LHCN-M2 (cell line): ENCODE data around the gene CASKIN2. TPM values are rescaled to one million over a fixed set of nuclear protein-coding genes. Genes with fewer than 3 reads are reported as not detected.
"Not testable (repeated sequence)": the region's sequence is repeated elsewhere in the genome, so short reads cannot be mapped to it uniquely, and the experiment has no call there.

ENCODE experiments used
- DNase-seq: peaks from one replicate; pipeline ENCODE4 v3.0.0-alpha.2; 2012; ENCODE audit warnings: low read depth
- total RNA-seq: library from RNA; depleted of rRNA; stranded (reverse); fragments of >200 nt; gene quantifications from 2 replicates; pipeline ENCODE4 v1.2.3, GENCODE V29; 2014; rRNA removed

CASKIN2 gene
- total RNA-seq, 1 experiment from 2014 or later = 7.7 TPM

DNA sequence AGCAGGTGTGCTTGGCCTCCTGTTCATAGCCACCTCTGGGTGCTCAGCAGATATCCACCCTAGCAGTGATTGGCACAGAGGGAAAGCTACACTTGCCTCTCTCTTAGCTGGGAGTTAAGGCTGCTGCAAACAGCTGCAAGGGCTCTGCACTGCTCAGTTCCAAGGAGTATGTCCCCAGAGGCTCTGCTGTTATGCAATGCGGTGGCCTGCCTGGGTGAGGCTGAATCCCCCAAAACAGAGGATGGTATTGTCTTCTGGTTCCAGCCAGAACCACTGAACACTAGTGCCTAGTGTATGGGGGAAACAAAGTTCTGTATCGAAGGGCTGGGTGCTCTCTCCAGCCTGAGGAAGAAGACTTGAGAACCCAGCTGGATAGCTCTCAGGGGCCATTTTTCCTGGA lies 42.1 kb downstream of the CASKIN2 start:
- peak; percentile 10 for DNase-seq

DNA sequence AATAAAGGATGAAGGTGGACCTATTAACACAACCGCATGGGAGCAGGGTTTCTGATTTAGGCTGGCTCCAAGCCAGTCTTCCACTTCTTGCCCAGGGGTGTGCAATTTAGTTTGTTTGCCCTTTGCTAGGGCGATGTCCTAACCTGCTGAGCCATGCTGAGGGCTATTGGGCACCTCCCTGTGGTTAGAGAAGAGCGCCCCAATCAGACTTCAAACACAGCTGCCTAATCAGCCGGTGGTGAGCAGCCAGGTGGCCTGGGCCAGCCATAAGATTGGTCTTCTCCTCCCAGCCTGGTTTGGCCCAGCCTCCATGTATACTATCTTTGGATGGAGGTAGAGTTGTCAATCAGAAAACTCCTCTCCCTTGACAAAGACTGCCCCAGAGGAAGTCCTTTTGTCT lies 43.2 kb downstream of the CASKIN2 start:
- no peak for DNase-seq

DNA sequence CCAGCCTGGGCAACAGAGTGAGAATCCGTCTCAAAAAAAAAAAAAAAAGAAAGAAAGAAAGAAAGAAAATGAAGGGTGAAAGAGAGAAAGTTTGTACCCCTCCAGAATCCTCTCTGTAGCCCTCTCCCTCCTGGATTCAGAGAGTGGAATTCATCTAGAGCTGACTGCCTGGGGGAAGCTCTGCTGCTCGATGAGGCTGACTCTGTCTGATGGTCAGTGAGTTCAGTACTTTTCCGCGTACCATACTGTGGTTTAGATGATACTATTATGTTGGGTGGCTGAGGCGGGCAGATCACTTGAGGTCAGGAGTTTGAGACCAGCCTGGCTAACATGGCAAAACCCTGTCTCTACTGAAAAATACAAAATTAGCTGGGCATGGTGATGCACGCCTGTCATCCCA lies 44.1 kb downstream of the CASKIN2 start:
- no peak for DNase-seq

DNA sequence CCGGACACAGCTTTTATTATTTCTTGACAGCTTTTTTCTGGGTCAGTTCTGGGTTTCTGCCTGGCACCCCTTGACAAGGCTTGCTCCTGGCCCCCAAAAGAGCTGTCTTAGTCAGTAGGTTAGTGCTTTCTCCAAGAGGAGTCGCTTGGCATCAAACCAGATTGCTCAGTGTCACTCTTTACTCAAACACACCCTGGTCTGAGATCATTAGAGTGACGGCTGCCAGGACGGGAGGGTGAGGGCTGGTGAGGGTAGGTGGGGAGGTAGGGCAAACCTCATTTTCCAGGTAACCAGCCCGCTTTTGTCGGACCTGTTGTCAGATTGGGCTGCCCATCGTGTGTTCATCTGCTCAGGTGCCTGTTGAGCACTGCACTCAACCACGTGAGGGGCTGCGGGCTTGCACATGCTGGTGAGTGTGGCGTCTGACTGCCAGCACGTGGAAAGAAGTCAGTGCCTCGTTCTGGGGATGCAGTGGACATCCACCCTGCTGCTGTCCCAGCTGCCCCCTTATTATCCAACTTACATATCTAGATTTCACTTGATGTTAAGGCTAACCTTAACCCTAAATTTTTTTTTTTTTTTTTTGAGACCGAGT lies 46.5 kb downstream of the CASKIN2 start:
- DNase-seq = no peak

DNA sequence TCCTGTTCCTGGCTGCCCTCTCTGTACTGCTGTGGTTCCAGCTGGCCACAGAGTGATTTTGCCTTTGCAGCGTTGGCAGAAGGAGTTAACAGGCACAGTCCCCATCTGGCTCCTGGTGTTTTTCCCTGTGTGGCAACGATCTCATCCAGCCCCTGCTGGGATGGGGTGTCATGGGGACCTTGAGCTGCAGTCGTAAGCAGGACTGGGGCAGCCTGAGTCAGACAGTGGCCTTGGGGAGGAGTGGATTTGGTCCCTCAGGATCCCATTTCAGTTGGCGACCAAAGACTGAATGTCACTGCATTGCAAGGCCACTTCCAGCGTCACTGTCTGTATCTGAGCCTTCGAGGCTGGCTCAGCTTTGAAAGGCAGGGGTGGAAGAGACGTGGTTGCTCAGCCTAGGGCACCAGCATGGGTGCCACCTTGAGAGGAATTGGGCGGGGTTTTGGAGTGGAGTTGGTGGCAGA lies 47.0 kb downstream of the CASKIN2 start:
- no peak for DNase-seq

DNA sequence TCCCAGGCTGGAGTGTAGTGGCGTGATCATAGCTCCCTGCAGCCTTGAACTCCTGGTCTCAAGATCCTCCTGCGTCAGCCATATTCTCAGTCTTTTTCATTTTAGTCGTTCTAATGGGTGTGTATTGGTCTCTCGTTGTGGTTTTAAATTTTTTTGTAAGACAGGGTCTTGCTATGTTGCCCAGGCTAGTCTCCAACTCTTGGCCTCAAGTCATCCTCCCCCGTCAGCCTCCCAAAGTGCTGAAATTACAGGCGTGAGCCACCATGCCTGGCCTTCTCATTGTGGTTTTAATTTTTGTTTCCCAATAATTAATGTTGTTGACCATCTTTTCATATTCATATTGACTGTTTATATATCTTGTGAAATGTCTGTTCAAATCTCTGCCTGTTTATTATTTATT lies 50.3 kb downstream of the CASKIN2 start:
- no peak for DNase-seq

DNA sequence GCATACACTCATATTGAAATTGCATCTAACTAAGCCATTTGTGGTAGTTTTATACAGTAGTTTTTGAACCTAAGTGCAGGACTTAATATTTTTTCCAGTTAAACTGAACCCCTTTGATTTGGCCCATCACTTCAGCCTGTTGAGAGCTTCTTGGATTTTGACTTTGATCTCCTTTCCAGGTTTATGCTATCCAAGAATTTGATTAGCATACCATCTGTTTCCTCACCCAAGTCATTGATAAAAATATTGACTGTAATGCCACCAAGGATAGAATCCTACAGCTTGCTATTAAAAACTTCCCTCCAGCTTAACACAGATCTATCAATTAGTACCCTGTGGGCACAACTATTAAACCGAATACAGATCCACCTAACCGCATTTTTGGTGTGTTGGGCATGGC lies 51.7 kb downstream of the CASKIN2 start:
- no peak for DNase-seq

DNA sequence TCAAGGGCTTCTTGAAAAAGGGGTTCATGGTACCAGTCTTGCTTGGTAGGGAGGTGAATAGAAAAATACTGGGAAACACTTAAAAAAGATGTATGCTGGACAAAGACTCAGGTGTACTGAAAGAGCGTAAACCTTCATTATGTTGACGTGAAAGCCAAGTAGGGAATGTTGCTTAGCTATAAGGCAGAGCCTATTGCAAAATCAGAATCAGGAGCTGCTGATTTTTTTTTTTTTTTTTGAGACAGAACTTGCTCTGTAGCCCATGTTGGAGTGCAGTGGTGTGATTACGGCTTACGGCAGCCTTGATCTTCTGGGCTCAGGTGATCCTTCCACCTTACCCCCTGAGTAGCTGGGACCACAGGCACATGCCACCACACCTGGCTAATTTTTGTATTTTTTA lies 55.0 kb downstream of the CASKIN2 start:
- DNase-seq = no peak

DNA sequence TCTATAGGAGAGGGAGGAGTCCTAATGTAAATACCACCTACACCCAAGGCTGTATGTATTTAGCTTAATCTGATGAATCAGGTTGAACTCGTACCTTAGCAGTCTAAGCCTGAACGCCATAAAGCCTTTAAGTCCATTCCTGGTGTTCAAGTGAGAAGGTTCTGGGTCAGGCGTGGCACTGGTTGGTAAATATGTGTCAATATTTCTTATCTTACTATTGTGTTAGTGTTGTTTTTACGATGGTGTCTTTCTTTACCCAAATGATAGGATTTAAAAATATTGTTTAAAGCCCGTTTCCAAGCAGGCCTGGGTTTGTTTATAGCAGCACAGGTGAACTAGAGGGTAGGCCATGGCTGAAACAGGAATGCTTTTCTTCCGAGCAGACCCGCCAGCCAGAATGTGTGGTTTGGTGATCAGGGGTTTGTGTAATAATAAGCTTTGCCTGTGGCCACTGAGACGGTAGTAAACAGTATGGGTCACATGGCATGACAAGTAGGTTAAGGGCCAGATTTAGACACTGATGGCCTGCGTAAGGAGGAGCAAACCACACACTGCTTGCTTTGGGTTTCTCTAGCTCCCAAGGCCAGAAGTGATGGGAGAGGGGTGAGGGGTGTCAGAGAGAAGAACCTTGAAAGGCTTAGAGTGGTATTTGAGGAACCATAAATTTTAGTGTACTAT lies 55.6 kb downstream of the CASKIN2 start:
- DNase-seq = no peak

DNA sequence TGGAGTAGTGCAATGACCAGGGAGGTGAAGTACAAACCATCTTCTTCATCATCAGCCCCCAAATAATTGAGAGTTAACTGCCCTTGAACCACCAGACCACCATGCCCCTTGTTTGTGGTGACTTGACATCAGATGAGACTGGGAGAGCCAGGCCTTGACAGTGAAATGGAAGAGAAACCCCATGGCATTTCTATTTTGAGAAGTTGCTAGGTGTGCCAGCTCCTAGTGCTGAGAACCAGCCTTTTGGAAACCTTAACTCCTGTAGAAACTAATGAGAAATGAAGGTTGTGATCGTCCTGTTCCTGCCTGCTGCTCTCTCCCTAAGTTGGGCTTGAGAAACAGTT lies 56.1 kb downstream of the CASKIN2 start:
- DNase-seq = no peak

DNA sequence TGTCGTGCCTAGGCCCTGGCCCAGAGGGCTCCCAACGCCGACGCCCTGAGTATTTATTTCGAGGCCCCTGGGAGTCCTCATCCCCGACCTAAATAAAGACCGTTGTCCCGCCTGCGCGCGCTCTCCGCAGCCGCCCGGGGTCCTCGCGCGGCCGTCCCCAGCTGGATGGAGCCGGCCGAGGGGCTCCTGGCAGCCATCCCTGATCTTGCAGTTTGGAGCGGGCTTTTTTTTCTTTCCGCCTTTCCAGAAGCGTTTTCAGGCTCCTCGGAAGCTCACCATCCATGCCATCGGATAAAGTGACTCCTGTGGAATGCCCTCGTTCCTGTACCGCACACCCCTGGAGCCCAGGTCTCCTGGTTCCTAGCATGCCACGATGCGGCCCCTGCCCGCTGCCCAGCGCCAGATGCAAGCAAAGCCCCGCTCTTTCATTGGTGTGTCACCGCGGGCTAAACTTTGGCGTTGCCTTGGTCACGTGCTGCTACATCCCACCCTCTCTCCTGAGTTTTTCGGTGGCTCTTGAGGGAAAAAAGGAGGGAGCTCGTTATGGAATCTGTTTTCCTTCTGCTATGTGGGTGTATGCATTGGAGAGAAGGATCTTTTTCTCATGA lies 58.2 kb downstream of the CASKIN2 start:
- peak; percentile 59 for DNase-seq

DNA sequence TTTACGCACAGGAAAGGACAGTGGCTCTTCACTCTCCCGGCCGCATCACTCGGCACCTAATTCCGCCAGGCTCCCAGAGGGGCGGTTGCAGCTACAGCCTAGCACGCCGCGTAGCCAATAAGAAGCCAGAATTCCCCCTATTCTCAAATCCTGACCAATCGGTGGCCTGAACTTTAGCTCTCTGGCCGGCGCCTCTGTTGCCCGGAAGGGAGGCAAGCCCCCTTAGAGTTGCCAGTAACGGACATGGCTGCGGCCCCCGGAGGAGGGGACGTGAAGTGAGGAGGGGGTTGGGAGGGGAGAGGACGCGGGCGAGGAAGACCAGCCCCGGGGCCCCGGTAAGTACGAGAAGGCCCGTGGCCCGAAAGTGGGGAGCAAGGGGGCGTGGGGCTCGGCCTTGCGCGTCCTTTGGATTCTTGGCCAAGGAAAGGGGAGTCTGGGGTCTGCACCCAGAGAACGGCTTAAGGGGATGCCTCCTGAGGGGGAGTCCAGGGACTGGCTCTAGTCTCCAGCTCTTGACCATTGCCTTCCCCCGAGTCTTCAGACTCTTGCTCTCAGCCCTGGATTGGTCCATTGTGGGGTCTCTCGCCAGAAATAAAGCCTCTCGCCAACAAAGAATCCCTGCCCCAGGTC lies 58.8 kb downstream of the CASKIN2 start, which contains the start of gene TMEM94:
Gene TMEM94 (plus strand): TSS at position 219 of the 630 bp plus-strand sequence. CDS start 15,271 bp downstream, outside the sequence.
- DNase-seq = peak; percentile 97

DNA sequence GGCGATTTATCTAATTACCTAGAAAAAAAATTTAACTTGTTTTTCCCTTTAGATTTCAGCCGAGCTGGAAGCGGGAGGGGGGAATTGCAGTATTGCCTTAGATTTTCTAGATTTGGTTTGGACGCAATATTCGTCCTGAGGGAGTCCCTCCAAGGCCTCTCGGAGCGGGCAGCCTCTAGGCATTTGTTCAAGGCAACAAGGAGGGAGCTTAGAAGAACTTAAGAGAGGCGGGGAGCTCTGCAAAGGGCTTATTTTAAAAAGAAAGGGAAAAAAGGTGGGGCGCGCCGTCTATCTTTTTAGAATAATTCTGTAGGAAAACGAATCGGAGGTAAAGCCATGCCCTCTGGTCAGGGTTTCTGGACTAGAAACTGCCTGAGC lies 59.3 kb downstream of the CASKIN2 start:
- DNase-seq = no peak

DNA sequence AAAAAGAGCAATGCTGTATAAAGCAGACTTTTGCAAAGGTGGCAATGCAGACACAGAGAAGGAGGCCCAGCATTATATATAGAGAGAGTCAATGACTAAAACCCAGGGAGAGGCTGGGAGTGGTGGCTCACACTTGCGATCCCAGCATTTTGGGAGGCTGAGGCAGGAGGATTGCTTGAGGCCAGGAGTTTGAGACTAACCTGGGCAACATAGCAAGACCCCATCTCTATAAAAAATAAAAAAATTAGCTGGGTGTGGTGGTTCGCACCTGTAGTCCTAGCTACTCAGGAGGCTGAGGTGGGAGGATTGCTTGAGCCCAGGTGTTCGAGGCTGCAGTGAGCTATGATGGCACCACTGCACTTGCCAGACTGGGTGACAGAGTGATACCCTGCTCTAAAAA lies 60.7 kb downstream of the CASKIN2 start:
- DNase-seq = not testable (repeated sequence)

DNA sequence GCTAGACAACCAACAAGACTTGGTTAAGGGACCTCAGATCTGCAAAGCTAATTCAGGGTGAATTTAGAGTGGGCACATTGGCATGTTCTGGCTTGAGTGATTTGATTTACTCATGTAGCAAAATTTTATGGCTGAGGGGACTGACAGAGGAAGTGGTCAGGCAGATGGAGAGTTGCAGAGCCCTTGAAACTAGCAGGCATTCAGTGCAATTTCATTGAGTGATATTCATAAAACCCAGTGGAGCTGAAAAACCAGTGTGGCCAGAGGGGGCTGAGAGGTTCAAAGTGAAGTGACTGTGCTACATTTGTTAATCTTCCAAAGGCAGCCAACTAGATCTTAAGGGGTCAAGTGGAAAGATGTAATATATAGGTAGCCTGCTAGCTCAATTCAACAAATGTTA lies 61.1 kb downstream of the CASKIN2 start:
- no peak for DNase-seq

DNA sequence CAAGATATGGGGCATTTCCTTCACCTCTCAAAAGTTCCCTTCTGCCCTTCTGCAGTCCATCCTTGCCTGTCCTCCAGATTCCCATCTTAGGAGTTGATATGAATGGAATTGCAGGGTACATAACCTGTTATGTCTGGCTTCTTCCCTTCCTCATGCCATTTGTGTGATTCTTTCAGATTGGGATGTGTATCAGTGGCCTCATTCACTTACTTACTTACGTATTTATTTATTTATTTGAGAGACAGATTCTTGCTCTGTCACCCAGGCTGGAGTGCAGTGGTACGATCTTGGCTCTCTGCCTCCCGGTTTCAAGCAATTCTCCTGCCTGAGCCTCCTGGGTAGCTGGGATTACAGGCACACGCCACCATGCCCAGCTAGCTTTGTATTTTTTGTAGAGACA lies 65.1 kb downstream of the CASKIN2 start:
- DNase-seq = no peak

Other genes with a start within 250 kb of the CASKIN2 start
- 4.2 and 8.6 TPM in 2 replicates for gene MIF4GD, start 244.3 kb downstream of the CASKIN2 start, total RNA-seq
- 7.1 and 8.7 TPM in 2 replicates for gene SLC25A19, start 226.1 kb downstream of the CASKIN2 start, total RNA-seq
- gene GRB2, start 109.9 kb downstream of the CASKIN2 start, total RNA-seq = 95.7 and 113 TPM in 2 replicates
- gene TMEM94, start 58.9 kb downstream of the CASKIN2 start, total RNA-seq = 57.1 and 71.2 TPM in 2 replicates
- gene TSEN54, start 991 bp upstream of the CASKIN2 start, total RNA-seq = 22.8 and 33.7 TPM in 2 replicates
- 0.06 and 1.0 TPM in 2 replicates for gene LLGL2, start 10.2 kb upstream of the CASKIN2 start, total RNA-seq
- under 0.01 and 0.06 TPM in 2 replicates for gene MYO15B, start 72.3 kb upstream of the CASKIN2 start, total RNA-seq
- 0.17 and 0.90 TPM in 2 replicates for gene SMIM5, start 117.9 kb upstream of the CASKIN2 start, total RNA-seq
- gene RECQL5, start 151.6 kb upstream of the CASKIN2 start, total RNA-seq = 14.5 and 31.3 TPM in 2 replicates
- gene SAP30BP, start 151.8 kb upstream of the CASKIN2 start, total RNA-seq = 58.4 and 63.3 TPM in 2 replicates
- gene ITGB4, start 205.9 kb upstream of the CASKIN2 start, total RNA-seq = 0.17 and 5.5 TPM in 2 replicates
- gene GALK1, start 249.7 kb upstream of the CASKIN2 start, total RNA-seq = 65.4 and 66.3 TPM in 2 replicates